Measurements from ENCODE around the gene NFX1.

Gene NFX1

GRCh38 chr9:33377089-33377715 is 86.9 kb downstream of the NFX1 start:
- Histone ChIP-seq H3K79me2 (ENCODE audit: insufficient read depth, low read length) (no peaks in the 10 kb centered on the region), H3F3A (ENCODE audit: low read depth) (no peaks in the 10 kb centered on the region), H3K27me3 (ENCODE audit: insufficient read depth, low read length, poor library complexity, severe bottlenecking) (no peaks in the 10 kb centered on the region), H3K4me2 (ENCODE audit: low read depth, low read length, poor library complexity, severe bottlenecking) (no peak overlapping the region), H4K20me1 (ENCODE audit: insufficient read depth, low read length, poor library complexity, severe bottlenecking) (no peaks in the 10 kb centered on the region), H3K4me3 (ENCODE audit: low read length, poor library complexity, severe bottlenecking) (no peak overlapping the region), H3K9ac (ENCODE audit: low read depth, low read length, poor library complexity, severe bottlenecking) (no peak overlapping the region), H2AFZ (ENCODE audit: low read length) (no peak overlapping the region), H3K9me3 (ENCODE audit: insufficient read depth, low read depth, low read length) (no peaks in the 10 kb centered on the region), H3K4me1 (ENCODE audit: insufficient read depth, low read length, poor library complexity, severe bottlenecking) (no peaks in the 10 kb centered on the region), H3K36me3 (ENCODE audit: insufficient read depth, low read length) (no peaks in the 10 kb centered on the region), H3K9me2 (replicated peaks; ENCODE audit: low read depth, low read length) (no peaks in the 10 kb centered on the region)
- TF ChIP-seq CTCF (conservative IDR thresholded peaks at IDR 0.05; ENCODE audit: low read length) (no peak), EZH2phosphoT487 (IDR thresholded peaks at IDR 0.05; ENCODE audit: borderline replicate concordance) (no peak)

- Histone ChIP-seq H3K4me1 (ENCODE audit: insufficient read depth, low read length, poor library complexity, severe bottlenecking) (no peaks in the 10 kb centered on the region), H3K9ac (ENCODE audit: low read depth, low read length, poor library complexity, severe bottlenecking) (no peak overlapping the region)
- TF ChIP-seq EZH2phosphoT487 (IDR thresholded peaks at IDR 0.05; ENCODE audit: borderline replicate concordance) = no peak
- TF ChIP-seq CTCF (conservative IDR thresholded peaks at IDR 0.05; ENCODE audit: low read length) = no peak
Measured at GRCh38 chr9:33378121-33378795, 87.9 kb downstream of the NFX1 start.

GRCh38 chr9:33379666-33380389 is 89.5 kb downstream of the NFX1 start:
- no peak overlapping the region for H3K4me3 ChIP-seq (ENCODE audit: low read length, poor library complexity, severe bottlenecking)
- no peak overlapping the region for H3K9ac ChIP-seq (ENCODE audit: low read depth, low read length, poor library complexity, severe bottlenecking)
- no peaks in the 10 kb centered on the region for H3K36me3 ChIP-seq (ENCODE audit: insufficient read depth, low read length)
- no peaks in the 10 kb centered on the region for H4K20me1 ChIP-seq (ENCODE audit: insufficient read depth, low read length, poor library complexity, severe bottlenecking)
- H3K79me2 ChIP-seq (ENCODE audit: insufficient read depth, low read length) = no peaks in the 10 kb centered on the region
- H3K4me2 ChIP-seq (ENCODE audit: low read depth, low read length, poor library complexity, severe bottlenecking) = no peak overlapping the region
- H3F3A ChIP-seq (ENCODE audit: low read depth) = no peaks in the 10 kb centered on the region
- no peaks in the 10 kb centered on the region for H3K9me2 ChIP-seq (replicated peaks; ENCODE audit: low read depth, low read length)
- no peak overlapping the region for H2AFZ ChIP-seq (ENCODE audit: low read length)
- no peaks in the 10 kb centered on the region for H3K9me3 ChIP-seq (ENCODE audit: insufficient read depth, low read depth, low read length)
- TF ChIP-seq CTCF (conservative IDR thresholded peaks at IDR 0.05; ENCODE audit: low read length) (no peak), EZH2phosphoT487 (IDR thresholded peaks at IDR 0.05; ENCODE audit: borderline replicate concordance) (no peak)
- no peaks in the 10 kb centered on the region for H3K4me1 ChIP-seq (ENCODE audit: insufficient read depth, low read length, poor library complexity, severe bottlenecking)
- no peaks in the 10 kb centered on the region for H3K27me3 ChIP-seq (ENCODE audit: insufficient read depth, low read length, poor library complexity, severe bottlenecking)

More at GRCh38 chr9:33378121-33378795, 87.9 kb downstream of the NFX1 start:
- no peaks in the 10 kb centered on the region for H4K20me1 ChIP-seq (ENCODE audit: insufficient read depth, low read length, poor library complexity, severe bottlenecking)
- no peaks in the 10 kb centered on the region for H3K79me2 ChIP-seq (ENCODE audit: insufficient read depth, low read length)
- no peaks in the 10 kb centered on the region for H3K9me3 ChIP-seq (ENCODE audit: insufficient read depth, low read depth, low read length)
- no peak overlapping the region for H2AFZ ChIP-seq (ENCODE audit: low read length)
- H3K4me3 ChIP-seq (ENCODE audit: low read length, poor library complexity, severe bottlenecking) = no peak overlapping the region
- H3K36me3 ChIP-seq (ENCODE audit: insufficient read depth, low read length) = no peaks in the 10 kb centered on the region
- no peaks in the 10 kb centered on the region for H3K9me2 ChIP-seq (replicated peaks; ENCODE audit: low read depth, low read length)
- H3F3A ChIP-seq (ENCODE audit: low read depth) = no peaks in the 10 kb centered on the region
- no peaks in the 10 kb centered on the region for H3K27me3 ChIP-seq (ENCODE audit: insufficient read depth, low read length, poor library complexity, severe bottlenecking)
- H3K4me2 ChIP-seq (ENCODE audit: low read depth, low read length, poor library complexity, severe bottlenecking) = no peak overlapping the region
